AG04450 (cell line): ENCODE data around the gene FLNB. TPM values are rescaled to one million over a fixed set of nuclear protein-coding genes. Genes with fewer than 3 reads are reported as not detected.

ENCODE experiments used
- CTCF ChIA-PET: fragments of 300-600, 350-600 bp; formaldehyde crosslinking; extraction: SDS; loops from one replicate; lab custom pipeline; 2022; ENCODE audit warnings: antibody characterized with exemption, inconsistent platforms; lab: Charles Lee
- POLR2A ChIA-PET: fragments of 350-600 bp; formaldehyde crosslinking; extraction: SDS; loops from one replicate; lab custom pipeline; 2021; ENCODE audit warnings: antibody characterized with exemption, inconsistent platforms; lab: Yijun Ruan, JAX
- DNase-seq: peaks from one replicate; pipeline ENCODE4 v3.0.0-alpha.2; 2011; ENCODE audit warnings: low read depth, low spot score
- H3K27ac ChIP-seq: one replicate; pipeline ENCODE4 v1.5.1; 2012; ENCODE audit warnings: low read depth, low read length, control low read depth
- H3K27me3 ChIP-seq: one replicate; pipeline ENCODE4 v1.6.0; 2012; ENCODE audit warnings: low read length; ENCODE audit not compliant: control insufficient read depth, insufficient read depth
- H3K4me3 ChIP-seq: 2 replicates; pipeline ENCODE4 v1.5.1; 2011; ENCODE audit warnings: mild to moderate bottlenecking, low read depth, low read length, control low read depth
- H3K9me3 ChIP-seq: 2 replicates; pipeline ENCODE4 v1.5.1; 2012; ENCODE audit warnings: low read length; ENCODE audit not compliant: control insufficient read depth, insufficient read depth
- CTCF ChIP-seq: IDR thresholded peaks from 2 replicates; pipeline ENCODE4 v1.5.1; 2011; ENCODE audit warnings: low read depth, low read length, control low read depth, inconsistent platforms
- polyA plus RNA-seq: library from polyadenylated mRNA; depleted of rRNA; stranded (reverse); fragments of >200 nt; gene quantifications from 2 replicates; pipeline ENCODE4 v1.2.3, GENCODE V29; 2011

FLNB gene
- polyA plus RNA-seq, 1 experiment, result 89.6 TPM

DNA sequence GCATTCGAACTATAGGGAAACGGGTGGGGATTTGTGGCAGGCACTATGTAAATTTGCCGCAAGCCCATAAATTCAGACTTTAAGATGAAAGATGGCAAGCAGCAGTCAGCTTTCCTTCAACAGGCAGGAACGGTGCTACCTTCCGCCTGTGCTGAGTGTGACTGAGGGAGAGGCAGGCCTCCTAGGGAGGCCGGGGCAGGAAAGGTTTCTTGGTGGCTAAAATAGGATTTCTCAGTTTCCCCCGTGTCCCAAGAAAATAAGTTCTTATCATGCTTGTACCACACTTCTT lies 12.5 kb downstream of the FLNB start:
- Histone ChIP-seq H3K4me3 (no peak overlapping the region), H3K27ac (no peak overlapping the region), H3K27me3 (no peaks in the 10 kb centered on the region), H3K9me3 (no peaks in the 10 kb centered on the region)
- no peak for TF ChIP-seq CTCF
- CTCF ChIA-PET, result interaction anchor here (1.0 kb wide), 1 partner anchor 157 kb away, joined by 3 read pairs; no protein-coding TSS in a partner anchor
- POLR2A ChIA-PET, result interaction anchor here (0.9 kb wide), 1 partner anchor 32 kb away, joined by 3 read pairs; no protein-coding TSS in a partner anchor
- no peak for DNase-seq

DNA sequence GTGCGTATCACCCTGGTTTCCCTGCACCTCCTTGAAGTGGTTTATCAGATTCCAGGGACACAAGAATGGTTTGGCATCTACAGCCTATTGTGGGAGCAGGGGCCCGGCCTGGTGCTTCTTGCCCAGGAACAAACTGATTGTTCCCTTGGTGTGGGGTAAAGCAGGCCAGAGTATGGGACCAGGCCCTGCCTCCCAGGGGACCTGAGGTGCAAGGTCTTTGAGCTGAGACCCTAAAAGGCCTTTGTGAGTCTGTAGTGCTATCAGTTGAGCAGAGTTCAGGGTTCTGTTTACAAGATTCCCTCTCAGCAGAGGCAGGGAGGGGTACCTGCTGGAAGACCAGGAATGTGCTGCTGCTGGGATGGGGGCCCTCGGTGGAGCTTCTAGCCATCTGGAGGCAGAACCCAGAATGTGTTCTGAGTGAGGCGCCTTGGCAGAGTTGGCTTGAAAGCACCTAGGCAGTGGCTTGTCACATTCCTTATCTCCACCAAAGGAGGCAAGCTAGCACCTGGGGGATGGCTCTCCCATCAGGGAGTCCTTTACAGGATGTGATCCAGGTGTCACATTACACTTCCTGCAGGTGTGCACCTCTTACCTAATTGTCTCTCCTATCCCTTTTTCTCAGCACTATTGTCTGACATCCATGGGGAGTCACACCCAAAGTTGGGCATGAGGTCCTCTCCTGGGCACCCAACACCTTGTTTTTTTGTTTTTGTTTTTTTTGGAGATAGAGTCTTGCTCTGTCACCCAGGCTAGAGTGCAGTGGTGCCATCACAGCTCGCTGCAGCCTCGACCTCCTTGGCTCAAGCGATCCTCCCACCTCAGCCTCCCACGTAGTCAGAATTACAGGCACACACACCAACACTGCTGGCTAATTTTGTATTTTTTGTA lies 13.1 kb downstream of the FLNB start:
- H3K27ac ChIP-seq, result no peak overlapping the region
- no peaks in the 10 kb centered on the region for H3K27me3 ChIP-seq
- POLR2A ChIA-PET, result interaction anchor here (0.9 kb wide), 1 partner anchor 31 kb away, joined by 3 read pairs; no protein-coding TSS in a partner anchor
- no peak for DNase-seq
- TF ChIP-seq CTCF, result no peak
- no peaks in the 10 kb centered on the region for H3K9me3 ChIP-seq
- no peak overlapping the region for H3K4me3 ChIP-seq
- CTCF ChIA-PET, result interaction anchor here (1.0 to 1.4 kb wide), 2 partner anchors 156 kb away, joined by 3 to 6 read pairs; no protein-coding TSS in a partner anchor

DNA sequence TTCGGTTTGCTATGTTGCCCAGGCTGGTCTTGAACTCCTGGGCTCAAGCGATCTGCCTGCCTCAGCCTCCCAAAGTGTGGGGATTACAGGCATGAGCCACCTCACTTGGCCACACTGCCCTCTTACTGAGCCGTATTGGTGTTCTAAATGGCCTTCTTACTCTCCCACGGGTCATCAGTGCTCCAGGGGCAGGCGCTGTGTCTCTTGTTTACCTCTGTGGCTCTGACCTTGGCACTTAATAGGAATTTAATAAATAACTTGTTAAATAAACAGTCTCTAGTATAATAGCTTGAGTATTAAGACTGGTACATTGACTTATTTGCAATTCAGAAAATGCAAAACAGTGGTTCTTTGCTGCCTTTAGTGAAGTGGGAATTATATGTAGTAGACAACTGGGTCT lies 13.7 kb downstream of the FLNB start:
- CTCF ChIA-PET, result interaction anchor here (1.4 kb wide), 1 partner anchor 156 kb away, joined by 6 read pairs; no protein-coding TSS in a partner anchor
- Histone ChIP-seq H3K27me3 (no peaks in the 10 kb centered on the region), H3K4me3 (no peak overlapping the region), H3K9me3 (no peaks in the 10 kb centered on the region), H3K27ac (no peak overlapping the region)
- POLR2A ChIA-PET, result no interaction called here
- TF ChIP-seq CTCF, result no peak
- no peak for DNase-seq

DNA sequence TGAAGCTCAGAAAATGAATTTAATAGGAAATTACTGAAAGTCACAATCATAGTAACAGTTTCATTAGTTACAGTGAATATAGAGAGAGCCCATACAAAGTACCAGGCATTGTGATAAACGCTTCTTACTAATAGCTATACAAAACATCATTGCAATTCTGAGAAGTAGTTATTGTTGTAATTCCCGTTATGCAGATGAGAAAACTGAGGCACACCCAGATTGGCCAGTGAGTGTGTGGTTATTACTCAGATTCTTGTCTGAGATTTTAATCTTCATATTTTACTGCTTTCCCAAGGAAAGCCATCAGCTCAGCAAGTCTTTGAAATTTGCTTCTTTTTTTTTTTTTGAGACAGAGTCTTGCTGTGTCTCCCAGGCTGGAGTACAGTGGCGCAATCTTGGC lies 14.3 kb downstream of the FLNB start:
- Histone ChIP-seq H3K27me3 (no peaks in the 10 kb centered on the region), H3K27ac (no peak overlapping the region), H3K4me3 (no peak overlapping the region), H3K9me3 (no peaks in the 10 kb centered on the region)
- TF ChIP-seq CTCF, result no peak
- no peak for DNase-seq
- POLR2A ChIA-PET, result no interaction called here
- CTCF ChIA-PET, result interaction anchor here (1.0 to 1.4 kb wide), 2 partner anchors 145 to 155 kb away, joined by 3 to 6 read pairs; no protein-coding TSS in a partner anchor

DNA sequence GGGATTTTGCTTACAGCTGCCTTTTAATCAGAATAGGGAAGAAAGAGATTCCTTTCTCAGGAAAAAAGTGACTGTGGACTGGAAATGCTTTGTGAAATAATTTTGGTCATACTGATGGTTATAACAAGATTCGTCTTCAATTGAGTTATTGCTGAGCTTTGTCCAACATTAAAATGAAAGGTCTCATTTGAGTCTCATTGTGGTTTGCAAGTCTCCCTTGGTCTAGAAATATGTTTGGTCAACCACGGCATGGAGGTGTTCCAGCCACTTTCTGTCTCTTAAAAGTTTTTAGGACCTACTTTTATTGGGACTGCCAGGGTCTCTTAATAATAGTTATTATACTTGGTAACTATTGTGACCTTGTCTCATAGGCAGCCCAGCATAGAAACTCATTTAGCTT lies 15.3 kb downstream of the FLNB start:
- H3K27me3 ChIP-seq, result no peaks in the 10 kb centered on the region
- no peak overlapping the region for H3K27ac ChIP-seq
- ChIA-PET CTCF (interaction anchor here (1.0 kb wide), 1 partner anchor 143 kb away, joined by 3 read pairs; no protein-coding TSS in a partner anchor), POLR2A (no interaction called here)
- no peak overlapping the region for H3K4me3 ChIP-seq
- no peaks in the 10 kb centered on the region for H3K9me3 ChIP-seq
- no peak for DNase-seq
- TF ChIP-seq CTCF, result no peak
